Neural crest cell (in vitro differentiated cells): ENCODE results near the gene FUT7. TPM values are rescaled to one million over a fixed set of nuclear protein-coding genes. Genes with fewer than 3 reads are reported as not detected.
"Not testable (repeated sequence)": the region's sequence is repeated elsewhere in the genome, so short reads cannot be mapped to it uniquely, and the experiment has no call there.

ENCODE experiments used
- DNase-seq: peaks from one replicate; pipeline ENCODE4 v3.0.0; 2021; ENCODE audit warnings: low read depth, mixed read lengths, low spot score
- H3K27ac Mint-ChIP-seq: one replicate; pipeline ENCODE4 v1.8.0; 2021; ENCODE audit warnings: mild to moderate bottlenecking, mixed read lengths; ENCODE audit not compliant: unreplicated experiment
- H3K27me3 Mint-ChIP-seq: 2 replicates; pipeline ENCODE4 v1.8.0; 2021; ENCODE audit warnings: low read depth, mild to moderate bottlenecking, mixed read lengths
- H3K36me3 Mint-ChIP-seq: 2 replicates; pipeline ENCODE4 v1.8.0; 2021; ENCODE audit warnings: low read depth, mild to moderate bottlenecking, mixed read lengths
- H3K4me1 Mint-ChIP-seq: 2 replicates; pipeline ENCODE4 v1.8.0; 2021; ENCODE audit warnings: mixed read lengths
- H3K4me3 Mint-ChIP-seq: one replicate; pipeline ENCODE4 v1.8.0; 2021; ENCODE audit warnings: mild to moderate bottlenecking, mixed read lengths
- H3K9me3 Mint-ChIP-seq: 2 replicates; pipeline ENCODE4 v1.8.0; 2021; ENCODE audit warnings: mixed read lengths
- total RNA-seq: library from RNA; stranded (reverse); gene quantifications from 2 replicates; pipeline ENCODE4 v1.2.1, GENCODE V29; 2021
- TF ChIP-seq, protein P1 (sequence below): fragments of 200-600 bp; sonication (generic); conservative IDR thresholded peaks from 2 replicates; pipeline ENCODE4 v1.5.0; 2021; ENCODE audit warnings: antibody characterized with exemption, mild to moderate bottlenecking

Gene FUT7
- total RNA-seq, 1 donor from 2014 or later, result not detected

DNA sequence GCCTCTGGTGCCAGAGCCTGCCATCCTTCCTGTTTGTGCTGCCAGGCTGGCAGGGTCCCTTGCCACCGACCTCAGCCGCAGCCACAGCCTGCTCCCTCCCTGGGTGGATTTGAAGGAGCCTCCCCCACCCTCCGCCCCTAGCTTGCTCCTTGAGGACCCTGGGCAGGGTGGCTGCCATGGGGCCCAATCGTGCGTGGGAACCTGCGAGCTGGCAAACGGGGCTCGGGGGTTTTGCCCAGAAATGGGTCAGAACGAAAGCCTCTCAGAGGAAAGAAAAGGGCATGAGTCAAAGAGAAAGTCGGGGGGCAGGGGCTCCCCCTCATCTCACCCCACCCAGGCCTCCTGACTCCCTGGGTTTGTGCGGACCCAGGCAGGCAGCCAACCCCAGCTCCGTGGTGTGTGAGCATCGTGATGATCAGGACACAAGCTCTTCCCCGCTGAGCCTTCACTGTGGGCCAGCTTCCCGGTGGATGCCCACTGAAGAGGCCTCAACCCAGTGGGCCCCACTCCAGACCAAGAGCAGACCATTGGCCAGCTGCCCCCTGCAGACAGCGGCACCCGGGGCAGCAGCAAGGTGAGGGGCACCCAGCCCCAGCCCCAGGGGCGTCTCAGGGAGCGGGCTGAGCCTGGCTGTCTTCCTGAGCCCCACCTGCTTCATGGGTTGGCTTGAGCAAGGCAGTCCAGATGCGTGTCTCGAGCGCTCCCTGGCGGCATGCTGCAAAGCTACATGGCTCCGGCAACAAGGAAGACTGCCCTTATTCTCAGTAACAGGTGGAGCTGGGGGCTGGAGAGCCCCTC, 3.0 kb upstream of the FUT7 start:
- H3K27ac Mint-ChIP-seq, result no peak overlapping the region
- TF ChIP-seq, protein P1, sequence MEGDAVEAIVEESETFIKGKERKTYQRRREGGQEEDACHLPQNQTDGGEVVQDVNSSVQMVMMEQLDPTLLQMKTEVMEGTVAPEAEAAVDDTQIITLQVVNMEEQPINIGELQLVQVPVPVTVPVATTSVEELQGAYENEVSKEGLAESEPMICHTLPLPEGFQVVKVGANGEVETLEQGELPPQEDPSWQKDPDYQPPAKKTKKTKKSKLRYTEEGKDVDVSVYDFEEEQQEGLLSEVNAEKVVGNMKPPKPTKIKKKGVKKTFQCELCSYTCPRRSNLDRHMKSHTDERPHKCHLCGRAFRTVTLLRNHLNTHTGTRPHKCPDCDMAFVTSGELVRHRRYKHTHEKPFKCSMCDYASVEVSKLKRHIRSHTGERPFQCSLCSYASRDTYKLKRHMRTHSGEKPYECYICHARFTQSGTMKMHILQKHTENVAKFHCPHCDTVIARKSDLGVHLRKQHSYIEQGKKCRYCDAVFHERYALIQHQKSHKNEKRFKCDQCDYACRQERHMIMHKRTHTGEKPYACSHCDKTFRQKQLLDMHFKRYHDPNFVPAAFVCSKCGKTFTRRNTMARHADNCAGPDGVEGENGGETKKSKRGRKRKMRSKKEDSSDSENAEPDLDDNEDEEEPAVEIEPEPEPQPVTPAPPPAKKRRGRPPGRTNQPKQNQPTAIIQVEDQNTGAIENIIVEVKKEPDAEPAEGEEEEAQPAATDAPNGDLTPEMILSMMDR, result peak; percentile 84
- H3K4me1 Mint-ChIP-seq, result no peaks in the 10 kb centered on the region
- peak; percentile 84 for DNase-seq
- no peaks in the 10 kb centered on the region for H3K9me3 Mint-ChIP-seq
- no peaks in the 10 kb centered on the region for H3K27me3 Mint-ChIP-seq
- no peaks in the 10 kb centered on the region for H3K36me3 Mint-ChIP-seq
- no peak overlapping the region for H3K4me3 Mint-ChIP-seq

DNA sequence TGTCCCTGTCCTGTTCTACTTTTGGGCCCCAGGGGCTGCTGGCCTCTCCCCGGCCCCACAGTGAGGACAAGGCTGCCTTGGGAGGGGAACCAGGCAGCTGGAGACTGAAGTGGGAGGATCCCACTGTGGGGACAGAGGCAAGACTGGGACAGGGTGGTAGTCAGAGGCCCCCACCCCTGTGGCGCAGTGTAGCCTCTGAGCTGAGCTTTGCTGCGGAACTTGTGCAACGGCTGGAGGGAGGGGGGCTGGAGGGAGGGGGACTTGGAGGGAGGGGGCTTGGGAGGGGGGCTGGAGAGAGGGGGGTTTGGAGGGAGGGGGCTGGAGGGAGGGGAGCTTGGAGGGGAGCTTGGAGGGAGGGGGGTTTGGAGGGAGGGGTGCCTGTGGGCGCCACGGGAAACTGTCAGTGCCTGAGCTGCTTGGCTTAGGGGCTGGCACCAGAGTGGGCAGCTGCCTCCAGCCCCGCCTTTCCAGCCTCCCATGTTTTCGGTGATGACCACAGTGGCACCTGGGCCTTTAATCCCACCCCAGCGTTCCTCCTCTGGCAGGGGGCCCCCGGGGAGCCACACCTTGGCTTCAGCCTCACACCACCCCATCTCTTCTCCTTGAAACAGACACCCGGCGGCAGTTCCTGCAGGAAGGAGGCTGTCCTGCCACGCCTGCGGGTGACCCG, 2.3 kb upstream of the FUT7 start:
- no peak for DNase-seq
- H3K27ac Mint-ChIP-seq, result no peak overlapping the region
- TF ChIP-seq, protein P1, result no peak
- H3K27me3 Mint-ChIP-seq, result no peaks in the 10 kb centered on the region
- H3K36me3 Mint-ChIP-seq, result no peaks in the 10 kb centered on the region
- peaks cover 4% of the 10 kb centered on the region for H3K4me1 Mint-ChIP-seq
- no peaks in the 10 kb centered on the region for H3K9me3 Mint-ChIP-seq
- no peak overlapping the region for H3K4me3 Mint-ChIP-seq

- H3K27ac Mint-ChIP-seq, H3K27me3 Mint-ChIP-seq, H3K9me3 Mint-ChIP-seq, H3K4me1 Mint-ChIP-seq, DNase-seq, H3K36me3 Mint-ChIP-seq, H3K4me3 Mint-ChIP-seq: not testable (repeated sequence)
Measured at GRCh38 chr9:137033481-137033880, 1.6 kb upstream of the FUT7 start.

- no peaks in the 10 kb centered on the region for H3K36me3 Mint-ChIP-seq
- TF ChIP-seq, protein P1, result no peak
- H3K4me1 Mint-ChIP-seq, result peaks cover 4% of the 10 kb centered on the region
- no peak overlapping the region for H3K4me3 Mint-ChIP-seq
- DNase-seq, result no peak
- H3K27me3 Mint-ChIP-seq, result no peaks in the 10 kb centered on the region
- no peaks in the 10 kb centered on the region for H3K9me3 Mint-ChIP-seq
- no peak overlapping the region for H3K27ac Mint-ChIP-seq
Measured at GRCh38 chr9:137032858-137033257, 970 bp upstream of the FUT7 start.

- Mint-ChIP-seq H3K4me3 (peak overlapping the region; percentile 56), H3K27me3 (no peaks in the 10 kb centered on the region), H3K27ac (no peak overlapping the region), H3K9me3 (no peaks in the 10 kb centered on the region), H3K4me1 (peaks cover 8% of the 10 kb centered on the region), H3K36me3 (no peaks in the 10 kb centered on the region)
- no peak for DNase-seq
- TF ChIP-seq, protein P1, result no peak
Measured at GRCh38 chr9:137030538-137031527, 1.1 kb downstream of the FUT7 start.
